Body of pancreas (tissue), 4 donors: ENCODE measurements around the gene UCK2. TPM values are rescaled to one million over a fixed set of nuclear protein-coding genes. Genes with fewer than 3 reads are reported as not detected.

Experiments used
- ATAC-seq: fragments of 150-250 bp; one replicate; pipeline ENCODE4 v1.9.1; 2016
- DNase-seq, 4 donors: peaks; one replicate each; pipeline ENCODE4 v3.0.0-alpha.2; 2019
- H3K27ac ChIP-seq, 4 donors: fragments of 200-600 bp; sonication (generic); 1 replicate in 3 of 4; 2 replicates in 1 of 4; pipeline versions ENCODE4 v1.5.1 to v1.6.1; 2016 to 2019; ENCODE audit warnings: mild to moderate bottlenecking in 1 of 4, mixed read lengths in 1 of 4, moderate library complexity in 1 of 4
- H3K27me3 ChIP-seq, 2 donors: fragments of 200-600 bp; sonication (generic); one replicate each; pipeline ENCODE4 v1.6.0; 2016; ENCODE audit warnings: mild to moderate bottlenecking in 1 of 2
- H3K36me3 ChIP-seq, 2 donors: fragments of 200-600 bp; sonication (generic); replicated peaks in 1 of 2; 2 replicates each; pipeline ENCODE4 v1.5.1; 2016; ENCODE audit warnings: low read depth in 2 of 2; ENCODE audit not compliant: insufficient read depth in 1 of 2
- H3K4me1 ChIP-seq: fragments of 200-600 bp; sonication (generic); one replicate; pipeline ENCODE4 v1.6.0; 2016
- H3K4me3 ChIP-seq, 2 donors: fragments of 200-600 bp; sonication (generic); 1 replicate in 1 of 2; 2 replicates in 1 of 2; pipeline ENCODE4 v1.5.1; 2016 to 2019
- H3K9me3 ChIP-seq, 3 donors: fragments of 200-600 bp; sonication (generic); 1 replicate in 2 of 3; 2 replicates in 1 of 3; pipeline ENCODE4 v1.5.1; 2016
- CTCF ChIP-seq, 7 experiments: fragments of 450-650 bp in 4 of 7; fragments of 200-600 bp in 3 of 7; sonication (generic) in 3 of 7; IDR thresholded peaks; one replicate each; pipeline ENCODE4 v1.5.1; 2016 to 2019; ENCODE audit warnings: antibody characterized with exemption in 7 of 7
- POLR2A ChIP-seq, 3 donors: fragments of 450-650 bp; IDR thresholded peaks; one replicate each; pipeline ENCODE4 v1.6.1; 2016; ENCODE audit warnings: antibody characterized with exemption in 3 of 3, mild to moderate bottlenecking in 2 of 3
- WGBS, 2 donors: methylation state at CpG; one replicate each; pipeline ENCODE4 v1.1.5; 2017; 5-methylcytosine and 5-hydroxymethylcytosine counted together
- intact Hi-C: fragments of 100-400 bp; cut with DNase I; formaldehyde crosslinking; loops from one replicate; pipeline ENCODE4 v1.15.1; 2023
- total RNA-seq, 2 donors: library from RNA; depleted of rRNA; stranded (reverse); fragments of >200 nt; gene quantifications; one replicate each; pipeline ENCODE4 v1.1.0, GENCODE V29; 2016

UCK2 gene
- total RNA-seq, 2 donors from 2014 or later: 23.3 to 27.4 TPM

- Histone ChIP-seq H3K27ac (no peak overlapping the region), H3K27me3 (no peaks in the 10 kb centered on the region), H3K36me3 (no peaks in the 10 kb centered on the region), H3K4me1 (peaks cover 35% of the 10 kb centered on the region), H3K9me3 (no peaks in the 10 kb centered on the region), H3K4me3 (no peak overlapping the region)
- WGBS, 2 donors: 74 to 83% methylated on average over 6 of the region's 6 CpGs
- TF ChIP-seq CTCF (IDR thresholded peaks at IDR 0.05) (no peak), POLR2A (IDR thresholded peaks at IDR 0.05) (no peak)
- no peak for DNase-seq
- intact Hi-C loops: no loop called here
- no peak for ATAC-seq
Measured at GRCh38 chr1:165844933-165845332, 17.5 kb downstream of the UCK2 start.

DNA sequence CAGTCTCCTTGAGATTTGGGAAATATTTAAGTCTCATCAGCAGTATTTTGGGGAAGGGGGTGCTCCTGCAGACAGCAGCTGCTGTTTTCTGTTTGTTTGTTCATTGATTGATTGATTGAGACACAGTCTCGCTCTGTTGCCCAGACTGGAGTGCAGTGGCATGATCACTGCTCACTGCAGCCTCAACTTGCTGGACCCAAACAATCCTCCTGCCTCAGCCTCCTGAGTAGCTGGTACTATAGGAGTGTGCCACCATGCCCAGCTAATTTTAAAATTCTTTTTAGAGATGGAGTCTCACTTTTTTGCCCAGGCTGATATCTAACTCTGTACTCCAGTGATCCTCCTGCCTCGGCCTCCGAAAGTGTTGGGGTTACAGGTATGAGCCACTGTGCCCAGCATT is 18.2 kb downstream of the UCK2 start:
- WGBS, 2 donors: 78 to 92% methylated on average over 3 of the region's 3 CpGs
- DNase-seq (no peak), ATAC-seq (no peak)
- Histone ChIP-seq H3K4me1 (peaks cover 30% of the 10 kb centered on the region), H3K27me3 (no peaks in the 10 kb centered on the region), H3K27ac (no peak overlapping the region), H3K9me3 (no peaks in the 10 kb centered on the region), H3K4me3 (no peak overlapping the region), H3K36me3 (no peaks in the 10 kb centered on the region)
- TF ChIP-seq CTCF (IDR thresholded peaks at IDR 0.05): no peak
- no peak for TF ChIP-seq POLR2A (IDR thresholded peaks at IDR 0.05)
- intact Hi-C loops: no loop called here

GRCh38 chr1:165845992-165846748 is 18.8 kb downstream of the UCK2 start:
- no peak for DNase-seq
- Histone ChIP-seq H3K4me1 (peaks cover 28% of the 10 kb centered on the region), H3K27me3 (no peaks in the 10 kb centered on the region), H3K27ac (no peak overlapping the region), H3K4me3 (no peak overlapping the region), H3K9me3 (no peaks in the 10 kb centered on the region), H3K36me3 (no peaks in the 10 kb centered on the region)
- intact Hi-C loops: no loop called here
- no peak for ATAC-seq
- 74 to 81% methylated on average over 2 of the region's 2 CpGs for WGBS, 2 donors
- TF ChIP-seq CTCF (IDR thresholded peaks at IDR 0.05) (no peak), POLR2A (IDR thresholded peaks at IDR 0.05) (no peak)

DNA sequence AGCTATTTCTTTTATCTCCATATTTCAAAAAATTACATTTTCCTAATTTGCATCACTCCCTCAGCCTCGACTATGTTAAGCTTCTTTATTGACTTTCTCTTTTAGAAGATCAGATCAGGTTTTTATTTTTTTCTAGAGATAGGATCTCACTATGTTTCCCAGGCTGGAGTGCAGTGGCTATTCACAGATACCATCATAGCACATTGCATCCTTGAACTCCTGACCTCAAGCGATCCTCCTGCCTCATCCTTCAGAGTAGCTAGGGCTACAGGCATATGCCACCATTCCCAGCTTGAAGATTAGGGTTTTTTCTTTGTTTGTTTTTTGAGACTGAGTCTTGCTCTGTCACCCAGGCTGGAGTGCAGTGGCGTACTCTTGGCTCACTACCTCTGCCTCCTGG is 20.1 kb downstream of the UCK2 start:
- Histone ChIP-seq H3K4me3 (no peak overlapping the region), H3K4me1 (peaks cover 26% of the 10 kb centered on the region), H3K9me3 (no peaks in the 10 kb centered on the region), H3K36me3 (no peaks in the 10 kb centered on the region), H3K27me3 (no peaks in the 10 kb centered on the region), H3K27ac (no peak overlapping the region)
- WGBS, 2 donors: 79 to 86% methylated on average over 3 of the region's 3 CpGs
- intact Hi-C loops: no loop called here
- TF ChIP-seq POLR2A (IDR thresholded peaks at IDR 0.05): no peak
- no peak for TF ChIP-seq CTCF (IDR thresholded peaks at IDR 0.05)
- DNase-seq: no peak
- no peak for ATAC-seq
